HG02623 (cell line): ENCODE data around the gene FJX1.

Experiments
- ATAC-seq: cut with Tn5 transposase; IDR thresholded peaks from one replicate; pipeline ENCODE4 v1.9.1; 2021; ENCODE audit warnings: moderate library complexity; ENCODE audit not compliant: unreplicated experiment

The FJX1 gene

DNA sequence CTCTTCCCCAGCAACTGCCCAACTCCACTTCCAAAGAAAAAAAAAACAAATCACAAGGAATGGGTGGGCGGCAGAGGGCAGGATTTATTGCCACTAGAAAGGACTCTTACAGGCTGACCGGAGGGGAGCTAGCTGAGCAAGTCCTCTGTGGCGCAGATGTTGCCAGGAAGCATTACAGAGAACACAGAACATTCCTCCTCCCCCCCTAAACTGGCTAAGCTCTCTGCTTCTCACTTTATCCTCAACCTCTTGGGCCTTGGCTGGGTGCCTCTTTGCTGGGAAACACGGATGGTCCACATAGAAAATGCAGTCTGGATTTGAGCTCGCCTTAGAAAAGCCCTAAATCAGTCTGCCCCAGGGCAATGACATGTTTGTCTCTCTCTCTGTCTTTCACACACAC, 12.6 kb upstream of the FJX1 start:
- ATAC-seq: no peak

- no peak for ATAC-seq
Measured at GRCh38 chr11:35606206-35606605, 12.1 kb upstream of the FJX1 start.

DNA sequence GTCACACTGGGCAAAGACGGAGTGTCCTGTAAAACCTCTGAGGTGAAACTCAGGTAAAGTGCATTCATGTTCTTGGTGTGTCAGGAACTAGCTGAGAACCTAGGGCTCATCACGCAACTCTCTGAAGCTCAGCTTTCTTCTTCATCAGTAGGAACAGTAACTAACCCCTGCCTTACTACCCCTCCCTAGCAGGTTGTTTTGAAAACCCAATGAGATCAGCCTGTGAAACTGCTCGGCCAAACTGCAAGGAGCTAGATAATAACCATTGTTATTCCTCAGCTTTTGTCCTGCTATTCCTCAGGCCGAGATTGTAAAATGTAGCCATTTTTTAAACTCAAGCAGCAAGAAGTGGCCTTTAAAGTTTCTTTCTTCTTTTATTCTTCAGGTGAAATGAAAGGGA, 9.8 kb upstream of the FJX1 start:
- ATAC-seq: no peak

- ATAC-seq: no peak
Measured at GRCh38 chr11:35609656-35610055, 8.6 kb upstream of the FJX1 start.

- ATAC-seq: no peak
Measured at GRCh38 chr11:35610631-35611030, 7.6 kb upstream of the FJX1 start.

- ATAC-seq: no peak
Measured at GRCh38 chr11:35611741-35612140, 6.5 kb upstream of the FJX1 start.

- no peak for ATAC-seq
Measured at GRCh38 chr11:35614939-35615569, 3.2 kb upstream of the FJX1 start.

GRCh38 chr11:35615921-35616900, 2.0 kb upstream of the FJX1 start:
- ATAC-seq: no peak

- ATAC-seq: no peak
Measured at GRCh38 chr11:35617316-35617686, 959 bp upstream of the FJX1 start.

- ATAC-seq: peak; percentile 45
Measured at GRCh38 chr11:35618497-35619115, 346 bp downstream of the FJX1 start.

- peak; percentile 13 for ATAC-seq
Measured at GRCh38 chr11:35619116-35619854, 1.0 kb downstream of the FJX1 start.

DNA sequence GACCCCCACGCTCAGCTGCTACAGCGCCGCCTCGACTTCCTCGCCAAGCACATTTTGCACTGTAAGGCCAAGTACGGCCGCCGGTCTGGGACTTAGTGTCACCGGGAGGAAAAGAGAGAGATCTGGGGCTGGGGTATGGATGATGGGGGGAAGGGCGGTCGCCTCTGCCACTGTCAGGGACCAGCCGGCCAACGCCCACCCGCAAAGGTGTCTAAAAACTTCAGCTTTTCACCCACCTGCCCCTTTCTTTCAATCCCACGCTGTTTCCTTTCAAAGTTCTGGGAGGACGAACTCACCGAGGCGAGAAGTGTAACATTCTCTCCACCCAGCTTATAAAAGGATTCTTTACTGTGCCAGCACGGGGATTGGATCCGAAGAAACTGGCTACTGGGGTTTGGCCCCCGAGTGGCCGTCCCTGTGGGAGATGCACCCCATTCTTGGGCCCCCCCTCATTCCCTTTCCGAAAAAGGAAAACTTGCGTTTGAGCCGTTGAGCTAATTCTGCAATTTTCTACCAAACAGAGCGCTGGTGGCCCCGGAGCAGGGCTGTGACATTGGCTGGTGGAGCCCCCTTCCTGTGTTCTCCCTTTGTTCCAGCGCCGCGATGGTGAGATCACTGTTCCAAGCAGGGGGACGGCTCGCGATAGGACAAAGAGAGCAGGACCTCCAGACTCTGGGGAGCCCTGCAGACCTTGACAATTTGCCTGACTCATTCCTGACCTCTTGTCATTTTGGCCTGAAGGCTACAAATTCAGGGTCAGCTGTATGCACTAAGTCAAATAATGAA, 1.8 kb downstream of the FJX1 start:
- ATAC-seq: no peak

- ATAC-seq: no peak
Measured at GRCh38 chr11:35620795-35621194, 2.5 kb downstream of the FJX1 start.

DNA sequence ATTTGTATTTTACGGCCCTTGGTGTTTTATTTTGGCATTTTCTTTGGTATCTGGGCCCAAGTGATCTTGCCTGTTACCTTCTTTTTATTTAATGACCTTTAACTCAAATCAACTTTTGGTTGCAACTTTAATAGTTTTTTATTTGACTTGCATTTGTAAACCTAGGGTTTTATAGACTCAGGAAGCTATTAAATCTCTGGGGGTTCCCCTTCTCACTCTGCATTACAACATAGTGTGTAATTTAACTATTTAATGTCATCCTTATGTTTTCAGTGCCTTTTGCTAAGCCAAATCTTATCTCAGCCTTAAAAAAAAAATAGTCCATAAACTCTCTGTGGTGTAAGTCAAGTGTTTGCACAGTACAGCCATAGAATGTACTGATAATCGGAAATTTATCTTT, 3.4 kb downstream of the FJX1 start:
- ATAC-seq: no peak

GRCh38 chr11:35622070-35622469, 3.8 kb downstream of the FJX1 start:
- no peak for ATAC-seq

- no peak for ATAC-seq
Measured at GRCh38 chr11:35623621-35624168, 5.4 kb downstream of the FJX1 start.

- ATAC-seq: no peak
Measured at GRCh38 chr11:35624316-35624715, 6.1 kb downstream of the FJX1 start.

- ATAC-seq: no peak
Measured at GRCh38 chr11:35624781-35625180, 6.5 kb downstream of the FJX1 start.

GRCh38 chr11:35626501-35626900, 8.2 kb downstream of the FJX1 start:
- ATAC-seq: no peak

DNA sequence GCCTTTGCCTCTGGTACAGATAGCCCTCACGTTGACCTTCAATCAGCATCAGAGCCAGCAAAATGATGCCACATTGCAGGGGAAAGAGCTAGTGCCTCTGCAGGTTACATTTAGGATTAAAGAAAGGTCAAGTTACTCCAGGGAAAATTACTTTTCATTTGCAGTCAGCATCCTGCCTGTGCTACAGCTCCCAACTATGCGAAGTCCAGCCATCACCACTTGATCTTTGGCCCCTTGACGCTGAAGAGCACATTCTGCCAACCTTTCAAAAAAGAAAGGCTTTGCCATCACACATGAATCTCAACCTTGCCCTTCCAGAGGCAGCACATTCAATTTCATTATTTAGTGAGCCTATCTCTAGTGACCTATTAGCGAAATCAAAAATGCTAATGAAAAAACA, 11.3 kb downstream of the FJX1 start:
- ATAC-seq: no peak
